H9 (cell line): ENCODE measurements around the gene JUNB. TPM values are rescaled to one million over a fixed set of nuclear protein-coding genes. Genes with fewer than 3 reads are reported as not detected.

Source experiments
- DNase-seq: peaks from one replicate; pipeline ENCODE4 v3.0.0-alpha.2; 2017
- H2AFZ ChIP-seq: one replicate; pipeline ENCODE4 v1.6.1; 2013; ENCODE audit warnings: mild to moderate bottlenecking, low read length, control low read depth, moderate library complexity
- H2AK5ac ChIP-seq: 2 replicates; pipeline ENCODE4 v1.6.1; 2013; ENCODE audit warnings: low read length, control low read depth, mixed read lengths; ENCODE audit not compliant: insufficient read length
- H2BK120ac ChIP-seq: one replicate; pipeline ENCODE4 v1.6.1; 2013; ENCODE audit warnings: low read depth, mild to moderate bottlenecking, low read length, control low read depth, inconsistent platforms; ENCODE audit not compliant: poor library complexity, severe bottlenecking
- H2BK12ac ChIP-seq: 2 replicates; pipeline ENCODE4 v1.6.1; 2013; ENCODE audit warnings: low read length, control low read depth, mixed read lengths, low read depth; ENCODE audit not compliant: insufficient read length
- H2BK15ac ChIP-seq: 2 replicates; pipeline ENCODE4 v1.6.1; 2013; ENCODE audit warnings: low read depth, low read length, control low read depth
- H2BK20ac ChIP-seq: one replicate; pipeline ENCODE4 v1.6.1; 2013; ENCODE audit warnings: low read depth, mild to moderate bottlenecking, low read length, control low read depth, inconsistent platforms; ENCODE audit not compliant: poor library complexity, severe bottlenecking
- H2BK5ac ChIP-seq: 2 replicates; pipeline ENCODE4 v1.6.1; 2013; ENCODE audit warnings: low read length, control low read depth, mixed read lengths; ENCODE audit not compliant: insufficient read length
- H3K14ac ChIP-seq: 2 replicates; pipeline ENCODE4 v1.6.1; 2013; ENCODE audit warnings: low read length, control low read depth; ENCODE audit not compliant: insufficient read depth
- H3K18ac ChIP-seq: 2 replicates; pipeline ENCODE4 v1.6.1; 2013; ENCODE audit warnings: low read depth, mild to moderate bottlenecking, mixed read lengths, low read length, control low read depth; ENCODE audit not compliant: insufficient read length
- H3K23ac ChIP-seq: 2 replicates; pipeline ENCODE4 v1.6.1; 2013; ENCODE audit warnings: low read length, control low read depth, mixed read lengths, low read depth; ENCODE audit not compliant: insufficient read length
- H3K23me2 ChIP-seq: 2 replicates; pipeline ENCODE4 v1.6.1; 2013; ENCODE audit warnings: low read depth, mild to moderate bottlenecking, mixed read lengths, low read length, control low read depth; ENCODE audit not compliant: insufficient read length, poor library complexity, severe bottlenecking
- H3K27ac ChIP-seq: 2 replicates; pipeline ENCODE4 v1.5.1; 2013; ENCODE audit warnings: low read length, control low read depth, mixed read lengths, low read depth; ENCODE audit not compliant: insufficient read length
- H3K27me3 ChIP-seq: 2 replicates; pipeline ENCODE4 v1.6.1; 2013; ENCODE audit warnings: low read length, control low read depth, inconsistent platforms; ENCODE audit not compliant: insufficient read depth
- H3K4ac ChIP-seq: 2 replicates; pipeline ENCODE4 v1.6.1; 2013; ENCODE audit warnings: low read depth, mild to moderate bottlenecking, control low read depth, inconsistent platforms, low read length, moderate library complexity
- H3K4me1 ChIP-seq: 2 replicates; pipeline ENCODE4 v1.6.1; 2013; ENCODE audit warnings: low read length, control low read depth, inconsistent platforms; ENCODE audit not compliant: insufficient read depth
- H3K4me2 ChIP-seq: 2 replicates; pipeline ENCODE4 v1.6.1; 2013; ENCODE audit warnings: low read length, control low read depth, mixed read lengths; ENCODE audit not compliant: insufficient read length, insufficient read depth
- H3K56ac ChIP-seq: 2 replicates; pipeline ENCODE4 v1.6.1; 2013; ENCODE audit warnings: low read depth, mild to moderate bottlenecking, mixed read lengths, low read length, control low read depth; ENCODE audit not compliant: insufficient read length
- H3K79me1 ChIP-seq: 2 replicates; pipeline ENCODE4 v1.6.1; 2013; ENCODE audit warnings: low read depth, mild to moderate bottlenecking, moderate library complexity, low read length, control low read depth, inconsistent platforms; ENCODE audit not compliant: insufficient read depth, poor library complexity, severe bottlenecking
- H3K79me2 ChIP-seq: 2 replicates; pipeline ENCODE4 v1.6.1; 2013; ENCODE audit warnings: low read length, control low read depth, inconsistent platforms; ENCODE audit not compliant: insufficient read depth
- H3K9ac ChIP-seq: 2 replicates; pipeline ENCODE4 v1.6.1; 2013; ENCODE audit warnings: low read length, control low read depth, mixed read lengths; ENCODE audit not compliant: insufficient read length; ENCODE audit errors: extremely low read depth
- H3K9me3 ChIP-seq: one replicate; pipeline ENCODE4 v1.6.1; 2013; ENCODE audit warnings: low read depth, low read length, inconsistent platforms; ENCODE audit not compliant: control insufficient read depth
- H3T11ph ChIP-seq: one replicate; pipeline ENCODE4 v1.6.1; 2013; ENCODE audit warnings: mild to moderate bottlenecking, low read length, control low read depth, inconsistent platforms
- H4K20me1 ChIP-seq: one replicate; pipeline ENCODE4 v1.6.1; 2013; ENCODE audit not compliant: control insufficient read depth, insufficient read length, insufficient read depth
- H4K5ac ChIP-seq: 2 replicates; pipeline ENCODE4 v1.6.1; 2013; ENCODE audit warnings: low read depth, mild to moderate bottlenecking, mixed read lengths, low read length, control low read depth; ENCODE audit not compliant: insufficient read length
- H4K8ac ChIP-seq: replicated peaks from 2 replicates; pipeline ENCODE4 v1.6.1; 2013; ENCODE audit warnings: low read length, control low read depth, mixed read lengths, low read depth; ENCODE audit not compliant: insufficient read length
- H4K91ac ChIP-seq: 2 replicates; pipeline ENCODE4 v1.6.1; 2013; ENCODE audit warnings: low read depth, mild to moderate bottlenecking, moderate library complexity, mixed read lengths, low read length, control low read depth; ENCODE audit not compliant: insufficient read length
- H3K27ac Mint-ChIP-seq, 3 experiments: 2 replicates in 2 of 3; 3 replicates in 1 of 3; pipeline ENCODE4 v1.8.0; 2020 to 2021; ENCODE audit warnings: mixed read lengths in 3 of 3, mild to moderate bottlenecking in 1 of 3, moderate library complexity in 1 of 3
- H3K27me3 Mint-ChIP-seq: 2 replicates; pipeline ENCODE4 v1.8.0; 2021; ENCODE audit warnings: low read depth, mild to moderate bottlenecking, moderate library complexity, mixed read lengths
- H3K36me3 Mint-ChIP-seq, 3 experiments: 2 replicates in 2 of 3; 3 replicates in 1 of 3; pipeline ENCODE4 v1.8.0; 2020 to 2021; ENCODE audit warnings: low read depth in 3 of 3, mixed read lengths in 3 of 3; ENCODE audit not compliant: insufficient read depth in 1 of 3
- H3K4me1 Mint-ChIP-seq, 2 experiments: 2 replicates each; pipeline ENCODE4 v1.8.0; 2020; ENCODE audit warnings: mixed read lengths in 2 of 2
- H3K4me3 Mint-ChIP-seq, 2 experiments: 2 replicates in 1 of 2; 3 replicates in 1 of 2; pipeline ENCODE4 v1.8.0; 2020 to 2021; ENCODE audit warnings: mild to moderate bottlenecking in 2 of 2, mixed read lengths in 2 of 2, moderate library complexity in 1 of 2
- H3K9me3 Mint-ChIP-seq, 2 experiments: 2 replicates in 1 of 2; 3 replicates in 1 of 2; pipeline ENCODE4 v1.8.0; 2020; ENCODE audit warnings: mild to moderate bottlenecking in 2 of 2, mixed read lengths in 2 of 2, moderate library complexity in 1 of 2
- whole genome bisulfite sequencing: extraction: QIAGEN DNeasy Blood & Tissue Kit; methylation state at CpG from one replicate; pipeline ENCODE4 v1.1.7; 2013; ENCODE audit warnings: missing lambda C conversion rate, low lambda C conversion rate, mixed read lengths; ENCODE audit not compliant: insufficient read length; ENCODE audit errors: extremely low coverage; 5-methylcytosine and 5-hydroxymethylcytosine counted together
- total RNA-seq: library from RNA; stranded (reverse); gene quantifications from 2 replicates; pipeline ENCODE4 v1.2.1, GENCODE V29; 2021
- TF ChIP-seq, protein P1 (sequence below): fragments of 200-600 bp; sonication (generic); conservative IDR thresholded peaks from 3 replicates; pipeline ENCODE4 v1.8.0; 2021; ENCODE audit warnings: antibody characterized with exemption, mild to moderate bottlenecking

JUNB gene
- total RNA-seq, 1 experiment from 2014 or later, result 15.9 TPM

- peak overlapping the region; percentile 49 to 79 for H3K4me3 Mint-ChIP-seq
- no peaks in the 10 kb centered on the region for H3K79me1 ChIP-seq
- DNase-seq, result no peak
- H3K4me2 ChIP-seq, result peak overlapping the region; percentile 29
- no peak overlapping the region for H2AFZ ChIP-seq
- H2AK5ac ChIP-seq, result no peak overlapping the region
- H3K23me2 ChIP-seq, result peaks cover 6% of the 10 kb centered on the region
- H3K27me3 Mint-ChIP-seq, result peaks cover 66% of the 10 kb centered on the region
- no peak overlapping the region for H3K56ac ChIP-seq
- H2BK12ac ChIP-seq, result no peak overlapping the region
- H2BK5ac ChIP-seq, result no peak overlapping the region
- peaks cover 18 to 35% of the 10 kb centered on the region in 2 experiments for H3K4me1 Mint-ChIP-seq
- H3K9me3 Mint-ChIP-seq, result peaks cover 3 to 5% of the 10 kb centered on the region in 2 experiments; a peak in 3 of 5 replicates
- no peak overlapping the region for H3K14ac ChIP-seq
- no peaks in the 10 kb centered on the region for H3K9me3 ChIP-seq
- H3K4me1 ChIP-seq, result no peaks in the 10 kb centered on the region
- TF ChIP-seq, protein P1, sequence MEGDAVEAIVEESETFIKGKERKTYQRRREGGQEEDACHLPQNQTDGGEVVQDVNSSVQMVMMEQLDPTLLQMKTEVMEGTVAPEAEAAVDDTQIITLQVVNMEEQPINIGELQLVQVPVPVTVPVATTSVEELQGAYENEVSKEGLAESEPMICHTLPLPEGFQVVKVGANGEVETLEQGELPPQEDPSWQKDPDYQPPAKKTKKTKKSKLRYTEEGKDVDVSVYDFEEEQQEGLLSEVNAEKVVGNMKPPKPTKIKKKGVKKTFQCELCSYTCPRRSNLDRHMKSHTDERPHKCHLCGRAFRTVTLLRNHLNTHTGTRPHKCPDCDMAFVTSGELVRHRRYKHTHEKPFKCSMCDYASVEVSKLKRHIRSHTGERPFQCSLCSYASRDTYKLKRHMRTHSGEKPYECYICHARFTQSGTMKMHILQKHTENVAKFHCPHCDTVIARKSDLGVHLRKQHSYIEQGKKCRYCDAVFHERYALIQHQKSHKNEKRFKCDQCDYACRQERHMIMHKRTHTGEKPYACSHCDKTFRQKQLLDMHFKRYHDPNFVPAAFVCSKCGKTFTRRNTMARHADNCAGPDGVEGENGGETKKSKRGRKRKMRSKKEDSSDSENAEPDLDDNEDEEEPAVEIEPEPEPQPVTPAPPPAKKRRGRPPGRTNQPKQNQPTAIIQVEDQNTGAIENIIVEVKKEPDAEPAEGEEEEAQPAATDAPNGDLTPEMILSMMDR, result no peak
- no peak overlapping the region for H3K27ac Mint-ChIP-seq
- H2BK20ac ChIP-seq, result no peak overlapping the region
- no peak overlapping the region for H3K23ac ChIP-seq
- H3K9ac ChIP-seq, result no peak overlapping the region
- no peak overlapping the region for H3T11ph ChIP-seq
- no peak overlapping the region for H3K18ac ChIP-seq
- H3K36me3 Mint-ChIP-seq, result peaks cover 11 to 12% (median 11%) of the 10 kb centered on the region in 3 experiments
- WGBS, result no CpG with 5 or more reads among the region's 23 CpGs
- H4K5ac ChIP-seq, result no peak overlapping the region
- no peak overlapping the region for H4K8ac ChIP-seq
- H3K27ac ChIP-seq, result no peak overlapping the region
- H3K27me3 ChIP-seq, result no peaks in the 10 kb centered on the region
- H2BK15ac ChIP-seq, result no peak overlapping the region
- no peaks in the 10 kb centered on the region for H3K79me2 ChIP-seq
- H2BK120ac ChIP-seq, result no peak overlapping the region
- no peaks in the 10 kb centered on the region for H4K20me1 ChIP-seq
- no peak overlapping the region for H3K4ac ChIP-seq
- H4K91ac ChIP-seq, result no peak overlapping the region
Measured at GRCh38 chr19:12752056-12752781, 39.1 kb upstream of the JUNB start.
